RCC 7860 (cell line): ENCODE measurements around the gene LAMC3.

Source experiments
- DNase-seq: peaks from one replicate; pipeline ENCODE4 v3.0.0-alpha.2; 2015; ENCODE audit warnings: low spot score
- FAIRE-seq: peaks from 2 replicates; lab custom pipeline; 2012; peaks lifted over from hg19 to GRCh38; lab: Jason Lieb, UNC

Gene LAMC3

GRCh38 chr9:131068076-131068816 is 59.3 kb downstream of the LAMC3 start:
- DNase-seq = no peak
- no peak for FAIRE-seq

GRCh38 chr9:131069699-131070098 is 60.7 kb downstream of the LAMC3 start:
- DNase-seq (no peak), FAIRE-seq (no peak)

GRCh38 chr9:131072107-131072870 is 63.3 kb downstream of the LAMC3 start:
- DNase-seq (no peak), FAIRE-seq (no peak)

- FAIRE-seq (no peak), DNase-seq (no peak)
Measured at GRCh38 chr9:131072871-131073237, 63.9 kb downstream of the LAMC3 start.

- no peak for DNase-seq
- FAIRE-seq = no peak
Measured at GRCh38 chr9:131076347-131077195, 67.6 kb downstream of the LAMC3 start.

GRCh38 chr9:131078427-131079366 is 69.7 kb downstream of the LAMC3 start:
- FAIRE-seq = no peak
- DNase-seq = no peak

GRCh38 chr9:131080589-131080988 is 71.6 kb downstream of the LAMC3 start:
- FAIRE-seq (no peak), DNase-seq (no peak)

GRCh38 chr9:131081868-131082267 is 72.9 kb downstream of the LAMC3 start:
- DNase-seq (no peak), FAIRE-seq (no peak)

- FAIRE-seq (no peak), DNase-seq (no peak)
Measured at GRCh38 chr9:131082774-131083512, 74.0 kb downstream of the LAMC3 start.

- no peak for DNase-seq
- no peak for FAIRE-seq
Measured at GRCh38 chr9:131084661-131085369, 75.8 kb downstream of the LAMC3 start.

GRCh38 chr9:131085370-131086122 is 76.6 kb downstream of the LAMC3 start:
- FAIRE-seq = no peak
- no peak for DNase-seq

- FAIRE-seq (no peak), DNase-seq (no peak)
Measured at GRCh38 chr9:131087354-131087893, 78.5 kb downstream of the LAMC3 start.

- DNase-seq (no peak), FAIRE-seq (no peak)
Measured at GRCh38 chr9:131090025-131090787, 81.2 kb downstream of the LAMC3 start.

GRCh38 chr9:131091352-131091992 is 82.5 kb downstream of the LAMC3 start:
- DNase-seq (no peak), FAIRE-seq (no peak)

GRCh38 chr9:131092030-131092429 is 83.1 kb downstream of the LAMC3 start:
- DNase-seq (no peak), FAIRE-seq (no peak)

GRCh38 chr9:131092548-131093440 is 83.8 kb downstream of the LAMC3 start:
- DNase-seq = no peak
- no peak for FAIRE-seq
